Hepatocyte (in vitro differentiated cells): ENCODE results near the gene IL22RA2. TPM values are rescaled to one million over a fixed set of nuclear protein-coding genes. Genes with fewer than 3 reads are reported as not detected.

Source experiments
- DNase-seq: peaks from one replicate; pipeline ENCODE4 v3.0.0-alpha.2; 2016; ENCODE audit warnings: low spot score
- H2AFZ ChIP-seq: fragments of 200-600 bp; sonication (generic); 2 replicates; pipeline ENCODE4 v1.6.0; 2016; ENCODE audit warnings: antibody characterized with exemption, mild to moderate bottlenecking
- H3K27ac ChIP-seq: fragments of 200-600 bp; sonication (generic); 2 replicates; pipeline ENCODE4 v1.5.1; 2016; ENCODE audit warnings: mild to moderate bottlenecking
- H3K27me3 ChIP-seq: fragments of 200-600 bp; sonication (generic); 2 replicates; pipeline ENCODE4 v1.6.1; 2016
- H3K36me3 ChIP-seq: fragments of 200-600 bp; sonication (generic); replicated peaks from 2 replicates; pipeline ENCODE4 v1.5.1; 2016; ENCODE audit warnings: low read depth; ENCODE audit not compliant: insufficient read depth
- H3K4me1 ChIP-seq: fragments of 200-600 bp; sonication (generic); 2 replicates; pipeline ENCODE4 v1.5.1; 2016; ENCODE audit warnings: mild to moderate bottlenecking, moderate library complexity; ENCODE audit not compliant: insufficient read depth
- H3K4me2 ChIP-seq: fragments of 200-600 bp; sonication (generic); 2 replicates; pipeline ENCODE4 v1.6.0; 2016
- H3K4me3 ChIP-seq: fragments of 200-600 bp; sonication (generic); 2 replicates; pipeline ENCODE4 v1.5.1; 2016; ENCODE audit warnings: mild to moderate bottlenecking
- H3K79me2 ChIP-seq: fragments of 200-600 bp; sonication (generic); 2 replicates; pipeline ENCODE4 v1.6.0; 2017; ENCODE audit warnings: mild to moderate bottlenecking
- H3K9me2 ChIP-seq: fragments of 200-600 bp; sonication (generic); replicated peaks from 2 replicates; pipeline ENCODE4 v1.6.0; 2017; ENCODE audit warnings: mild to moderate bottlenecking; ENCODE audit not compliant: insufficient read depth
- H3K9me3 ChIP-seq: fragments of 200-600 bp; sonication (generic); 2 replicates; pipeline ENCODE4 v1.5.1; 2016; ENCODE audit warnings: low read depth, mild to moderate bottlenecking
- H4K20me1 ChIP-seq: fragments of 200-600 bp; sonication (generic); 2 replicates; pipeline ENCODE4 v1.6.0; 2016; ENCODE audit warnings: mild to moderate bottlenecking; ENCODE audit not compliant: insufficient read depth, poor library complexity, severe bottlenecking
- CTCF ChIP-seq: fragments of 200-600 bp; sonication (generic); IDR thresholded peaks from 2 replicates; pipeline ENCODE4 v1.5.1; 2016; ENCODE audit warnings: antibody characterized with exemption, mild to moderate bottlenecking; ENCODE audit not compliant: poor library complexity
- EZH2 ChIP-seq: fragments of 200-600 bp; sonication (generic); IDR thresholded peaks from 2 replicates; pipeline ENCODE4 v1.6.1; 2016; ENCODE audit warnings: antibody characterized with exemption, mild to moderate bottlenecking, borderline replicate concordance
- EZH2phosphoT487 ChIP-seq: fragments of 200-600 bp; sonication (generic); IDR thresholded peaks from one replicate; pipeline ENCODE4 v1.6.1; 2018; ENCODE audit warnings: antibody characterized with exemption, mild to moderate bottlenecking, low read depth, moderate library complexity; ENCODE audit not compliant: unreplicated experiment, severe bottlenecking
- WGBS: methylation state at CpG from one replicate; pipeline ENCODE4 v1.1.6; 2016; ENCODE audit warnings: low lambda C conversion rate; ENCODE audit errors: missing lambda C conversion rate; 5-methylcytosine and 5-hydroxymethylcytosine counted together
- polyA plus RNA-seq: library from polyadenylated mRNA; unstranded; fragments of >200 nt; fragmentation: Nextera tagmentation; extraction: Ambion mirVana; gene quantifications from 2 replicates; pipeline ENCODE4 v1.2.1, GENCODE V29; 2016
- total RNA-seq: library from RNA; depleted of rRNA; stranded (reverse); fragments of >200 nt; gene quantifications from 2 replicates; pipeline ENCODE4 v1.2.3, GENCODE V29; 2014

IL22RA2 gene
- total RNA-seq (not detected in 2 replicates), polyA plus RNA-seq (not detected in 2 replicates)

- 84% methylated on average over 4 of the region's 4 CpGs for WGBS
- H3K4me3 ChIP-seq: no peak within 1 kb of the TSS
These were observed at the start of gene IL22RA2 for GRCh38 chr6:137173501-137173900. IL22RA2 (minus strand) TSS chr6:137173644; CDS start chr6:137161749, 11,895 bp downstream.

GRCh38 chr6:137222381-137222780 lies 48.9 kb upstream of the IL22RA2 start:
- peaks cover 15% of the 10 kb centered on the region for H3K4me1 ChIP-seq
- H3K9me2 ChIP-seq: no peaks in the 10 kb centered on the region
- H2AFZ ChIP-seq: no peak overlapping the region
- H3K79me2 ChIP-seq: peaks cover 16% of the 10 kb centered on the region
- WGBS: 86% methylated on average over 3 of the region's 3 CpGs
- H4K20me1 ChIP-seq: peaks cover 8% of the 10 kb centered on the region
- H3K27ac ChIP-seq: no peak overlapping the region
- no peaks in the 10 kb centered on the region for H3K9me3 ChIP-seq
- DNase-seq: no peak
- H3K4me3 ChIP-seq: no peak overlapping the region
- no peaks in the 10 kb centered on the region for H3K36me3 ChIP-seq
- H3K4me2 ChIP-seq: no peak overlapping the region
- no peaks in the 10 kb centered on the region for H3K27me3 ChIP-seq
- TF ChIP-seq EZH2phosphoT487 (no peak), CTCF (no peak), EZH2 (no peak)

More at GRCh38 chr6:137173501-137173900, at the start of gene IL22RA2:
- Histone ChIP-seq H3K9me2 (no peaks in the 10 kb centered on the region), H3K4me1 (no peaks in the 10 kb centered on the region), H3K27me3 (no peaks in the 10 kb centered on the region), H4K20me1 (no peaks in the 10 kb centered on the region), H2AFZ (no peak within 1 kb of the TSS), H3K9me3 (no peaks in the 10 kb centered on the region), H3K36me3 (no peaks in the 10 kb centered on the region), H3K79me2 (no peaks in the 10 kb centered on the region), H3K27ac (no peak within 1 kb of the TSS), H3K4me2 (no peak within 1 kb of the TSS)
- no peak for TF ChIP-seq EZH2
- no peak for TF ChIP-seq EZH2phosphoT487
- no peak for TF ChIP-seq CTCF
- DNase-seq: no peak

- Histone ChIP-seq H3K9me3 (no peaks in the 10 kb centered on the region), H2AFZ (peak overlapping the region; percentile 63), H4K20me1 (peaks cover 34% of the 10 kb centered on the region), H3K27me3 (no peaks in the 10 kb centered on the region), H3K4me1 (peaks cover 26% of the 10 kb centered on the region), H3K4me3 (peak overlapping the region; percentile 3), H3K79me2 (peaks cover 42% of the 10 kb centered on the region), H3K36me3 (no peaks in the 10 kb centered on the region), H3K9me2 (no peaks in the 10 kb centered on the region), H3K27ac (peak overlapping the region; percentile 87), H3K4me2 (peak overlapping the region; percentile 70)
- DNase-seq: no peak
- 56% methylated on average over 6 of the region's 6 CpGs for WGBS
- TF ChIP-seq EZH2: no peak
- no peak for TF ChIP-seq CTCF
- TF ChIP-seq EZH2phosphoT487: no peak
These were observed 46.3 kb upstream of the IL22RA2 start for GRCh38 chr6:137219664-137220252.
